Nucleus accumbens (tissue), 56 donors: ENCODE data around the gene KRT12.

Experiments
- DNase-seq, 56 donors: peaks; one replicate each; lab custom pipeline; 2025; lab: John Stamatoyannopoulos, UW

The KRT12 gene

DNA sequence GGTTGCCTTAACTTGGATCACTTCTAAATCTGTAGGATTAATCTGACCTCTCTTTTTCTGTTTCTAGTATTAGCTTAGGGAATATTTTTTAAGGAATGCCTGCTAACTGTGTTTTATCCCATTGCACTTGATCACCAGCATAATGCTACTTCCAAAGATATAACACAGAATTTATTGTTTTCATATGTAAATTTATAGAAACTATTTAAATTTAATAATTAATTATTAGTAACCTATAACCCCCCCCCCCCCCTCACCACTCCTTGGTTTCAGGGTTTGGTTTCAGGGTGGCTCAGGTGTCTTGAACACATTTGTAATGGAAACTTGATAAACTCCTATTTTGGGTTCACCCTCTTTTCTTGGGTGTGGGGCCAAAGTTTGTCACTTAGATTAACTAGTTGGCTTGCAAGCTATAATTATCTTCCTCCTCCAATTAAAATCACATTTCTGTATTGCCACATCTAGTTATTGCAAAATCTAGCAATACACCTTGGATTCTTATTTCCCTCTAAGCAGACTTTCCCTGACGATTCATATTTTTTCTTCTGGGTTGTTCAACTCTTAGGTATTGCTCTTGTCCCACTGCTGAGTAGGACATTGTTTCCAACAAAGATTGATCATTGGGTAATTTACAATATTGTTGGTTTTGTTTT is 18.3 kb downstream of the KRT12 start:
- no peak for DNase-seq

- no peak for DNase-seq
These were observed 20.4 kb downstream of the KRT12 start for GRCh38 chr17:40846515-40847144.

- no peak for DNase-seq
These were observed 22.3 kb downstream of the KRT12 start for GRCh38 chr17:40844671-40845107.

DNA sequence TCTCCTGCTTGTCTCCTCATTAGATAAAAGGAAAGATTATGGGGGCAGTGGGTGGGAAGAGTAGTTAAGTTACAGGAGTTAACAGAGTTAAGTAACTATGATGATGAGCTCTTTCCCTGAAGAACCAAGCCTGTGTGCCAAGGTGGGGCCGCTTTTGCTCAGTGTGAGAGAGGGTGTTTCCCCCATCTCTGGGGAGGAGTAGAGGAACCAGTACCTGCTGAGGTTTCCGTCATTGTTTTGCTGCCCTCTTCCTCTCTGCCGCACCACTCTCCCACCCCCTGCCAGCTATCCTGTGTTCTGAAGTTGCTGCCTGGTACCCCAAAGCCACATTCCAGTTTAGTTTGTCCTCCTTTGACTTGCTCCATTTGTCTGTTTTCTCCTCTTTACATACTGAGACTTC is 23.8 kb downstream of the KRT12 start:
- DNase-seq = no peak

GRCh38 chr17:40841246-40841645 is 25.8 kb downstream of the KRT12 start:
- no peak for DNase-seq

- DNase-seq = no peak
These were observed 27.8 kb downstream of the KRT12 start for GRCh38 chr17:40839194-40839593.

- no peak for DNase-seq
These were observed 31.0 kb downstream of the KRT12 start for GRCh38 chr17:40836020-40836419.

GRCh38 chr17:40833882-40834281 is 33.1 kb downstream of the KRT12 start:
- DNase-seq = no peak

DNA sequence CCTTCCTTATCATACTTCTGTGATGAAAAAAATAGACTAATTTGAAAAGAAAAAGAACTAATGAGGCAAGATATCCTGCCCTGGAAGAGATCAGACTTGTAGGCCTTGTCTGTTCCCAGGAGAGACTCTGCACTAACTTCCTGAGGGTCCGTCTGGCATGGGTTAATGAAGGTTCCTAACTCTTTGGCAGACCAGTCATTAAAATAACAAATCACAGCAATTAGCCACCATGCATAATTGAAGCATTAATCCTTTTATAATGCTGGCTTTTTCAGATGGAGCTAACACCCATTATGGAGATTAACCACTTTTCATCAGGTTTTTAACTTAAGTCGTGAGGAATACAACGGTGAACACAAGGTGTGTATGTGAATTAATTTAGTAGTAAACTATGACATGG is 34.2 kb downstream of the KRT12 start:
- DNase-seq = no peak

GRCh38 chr17:40830085-40830776 is 36.8 kb downstream of the KRT12 start:
- no peak for DNase-seq

DNA sequence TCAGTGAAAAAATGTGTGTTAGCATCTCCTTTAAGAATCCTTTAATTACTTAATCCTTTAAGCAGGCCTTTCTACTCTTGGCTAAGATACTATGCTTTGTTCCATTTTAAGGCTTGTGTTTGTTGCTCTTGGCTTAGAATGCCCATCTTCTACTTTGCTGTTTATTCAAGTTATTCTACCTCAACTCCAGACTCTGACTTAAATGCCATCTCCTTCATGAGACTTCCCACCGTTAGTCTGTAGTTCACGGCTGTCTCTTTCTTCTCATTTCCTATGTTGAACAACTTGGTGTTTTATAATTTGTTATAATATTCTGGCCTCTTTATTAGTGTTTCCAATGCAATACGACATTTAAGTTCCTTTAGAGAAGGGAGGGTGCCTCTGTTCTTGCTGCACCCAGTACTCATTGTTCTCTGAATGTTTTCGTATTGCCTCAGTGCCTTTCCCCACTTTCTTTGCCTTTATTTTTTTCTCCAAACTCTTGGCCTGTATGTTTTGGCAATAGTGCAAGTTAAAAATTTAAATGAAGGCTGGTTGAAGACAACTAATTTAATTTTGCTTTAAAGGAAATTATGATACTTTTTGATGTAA is 38.5 kb downstream of the KRT12 start:
- DNase-seq = no peak

DNA sequence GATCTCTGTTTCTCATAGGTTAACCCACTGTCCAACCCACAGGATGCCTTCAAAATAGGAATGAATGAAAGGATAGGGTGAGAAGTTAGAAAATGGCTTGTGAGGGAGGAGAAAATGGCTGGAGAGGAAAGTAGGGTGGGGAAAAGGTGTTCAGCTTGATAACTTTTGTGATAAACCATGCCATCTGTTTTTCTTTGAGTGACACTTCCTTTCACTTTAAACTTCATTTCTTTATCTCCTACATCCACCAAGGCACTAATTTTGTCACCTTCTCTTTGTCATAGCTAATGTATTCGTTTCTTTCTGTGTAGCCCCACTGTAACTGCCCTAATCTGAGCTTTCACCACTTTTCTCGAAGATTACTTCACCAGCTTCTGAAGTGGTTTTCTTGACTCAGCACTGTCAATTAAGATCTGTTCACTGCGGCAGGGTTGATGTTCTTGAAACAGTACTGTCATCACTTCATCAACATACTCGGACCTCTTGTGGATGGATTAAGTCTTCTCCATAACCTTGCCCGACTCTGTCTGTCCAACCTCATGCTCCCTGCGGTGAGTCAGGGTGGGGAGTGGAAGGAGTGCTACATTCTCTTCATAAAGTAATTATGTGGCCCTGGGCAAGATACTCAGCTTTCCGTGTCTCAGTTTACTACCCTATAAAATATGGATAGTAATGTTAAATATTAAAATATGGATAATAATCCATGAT is 39.1 kb downstream of the KRT12 start:
- no peak for DNase-seq

DNA sequence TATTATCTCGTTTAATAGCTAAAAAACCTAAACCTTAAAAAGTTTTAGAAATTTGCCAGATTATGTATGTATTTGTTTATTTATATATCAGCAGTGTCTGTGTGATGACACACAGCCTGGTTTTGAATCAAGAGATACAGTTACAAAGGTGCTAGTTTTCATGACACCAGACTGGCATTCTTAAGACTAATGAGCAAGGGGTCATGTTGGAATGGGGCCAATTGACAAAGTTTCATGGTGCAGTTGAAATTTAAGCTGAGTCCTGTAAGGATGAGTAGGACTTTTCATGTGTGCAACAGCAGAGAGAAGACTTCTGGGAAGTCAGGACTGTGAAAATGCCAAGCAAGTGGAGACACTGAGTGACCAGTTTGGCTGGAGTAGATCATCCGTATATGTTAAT is 41.4 kb downstream of the KRT12 start:
- DNase-seq = no peak

GRCh38 chr17:40824015-40824832 is 42.8 kb downstream of the KRT12 start:
- no peak for DNase-seq

GRCh38 chr17:40822132-40822812 is 44.8 kb downstream of the KRT12 start, which contains the start of gene KRT10:
Gene KRT10, minus strand, starts transcription at chr17:40822614. Its CDS starts 29 bp downstream, at chr17:40822585.
- DNase-seq = no peak

- DNase-seq = no peak
These were observed 45.5 kb downstream of the KRT12 start for GRCh38 chr17:40821536-40821935.

GRCh38 chr17:40820228-40820838 is 46.7 kb downstream of the KRT12 start:
- DNase-seq = no peak

DNA sequence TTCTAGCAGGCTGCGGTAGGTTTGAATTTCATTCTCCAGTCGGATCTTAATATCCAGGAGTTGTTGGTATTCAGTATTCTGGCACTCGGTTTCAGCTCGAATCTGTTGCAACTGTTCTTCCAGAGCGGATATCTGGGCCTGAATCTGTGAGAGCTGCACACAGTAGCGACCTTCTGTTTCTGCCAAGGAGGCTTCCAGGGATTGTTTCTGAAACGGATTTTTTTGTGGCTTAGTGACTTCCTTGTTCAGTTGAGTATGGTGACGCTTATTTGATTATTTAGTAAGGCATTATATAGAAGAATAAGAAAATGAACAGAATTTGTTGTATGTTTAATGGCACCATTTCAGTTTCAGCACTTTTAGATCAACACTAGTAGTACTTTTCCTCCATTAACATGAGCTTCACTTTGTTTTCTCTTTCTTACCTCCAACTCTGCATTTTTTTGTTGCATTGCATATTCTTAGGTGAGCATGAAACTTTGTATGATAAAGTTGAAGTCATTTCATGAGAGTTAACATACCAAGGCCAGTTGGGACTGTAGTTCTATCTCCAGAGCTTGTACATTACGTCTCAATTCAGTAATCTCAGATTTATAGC is 47.4 kb downstream of the KRT12 start:
- peak in 1 of 56 donors; percentile 1 for DNase-seq
